SIG-M5 (cell line): ENCODE measurements around the gene TMEM178B.
"Not testable (repeated sequence)": the region's sequence is repeated elsewhere in the genome, so short reads cannot be mapped to it uniquely, and the experiment has no call there.

Experiments used
- DNase-seq: peaks from one replicate; lab custom pipeline; 2025; lab: John Stamatoyannopoulos, UW

TMEM178B gene

GRCh38 chr7:141393056-141393455 lies 319.2 kb downstream of the TMEM178B start:
- DNase-seq: no peak

DNA sequence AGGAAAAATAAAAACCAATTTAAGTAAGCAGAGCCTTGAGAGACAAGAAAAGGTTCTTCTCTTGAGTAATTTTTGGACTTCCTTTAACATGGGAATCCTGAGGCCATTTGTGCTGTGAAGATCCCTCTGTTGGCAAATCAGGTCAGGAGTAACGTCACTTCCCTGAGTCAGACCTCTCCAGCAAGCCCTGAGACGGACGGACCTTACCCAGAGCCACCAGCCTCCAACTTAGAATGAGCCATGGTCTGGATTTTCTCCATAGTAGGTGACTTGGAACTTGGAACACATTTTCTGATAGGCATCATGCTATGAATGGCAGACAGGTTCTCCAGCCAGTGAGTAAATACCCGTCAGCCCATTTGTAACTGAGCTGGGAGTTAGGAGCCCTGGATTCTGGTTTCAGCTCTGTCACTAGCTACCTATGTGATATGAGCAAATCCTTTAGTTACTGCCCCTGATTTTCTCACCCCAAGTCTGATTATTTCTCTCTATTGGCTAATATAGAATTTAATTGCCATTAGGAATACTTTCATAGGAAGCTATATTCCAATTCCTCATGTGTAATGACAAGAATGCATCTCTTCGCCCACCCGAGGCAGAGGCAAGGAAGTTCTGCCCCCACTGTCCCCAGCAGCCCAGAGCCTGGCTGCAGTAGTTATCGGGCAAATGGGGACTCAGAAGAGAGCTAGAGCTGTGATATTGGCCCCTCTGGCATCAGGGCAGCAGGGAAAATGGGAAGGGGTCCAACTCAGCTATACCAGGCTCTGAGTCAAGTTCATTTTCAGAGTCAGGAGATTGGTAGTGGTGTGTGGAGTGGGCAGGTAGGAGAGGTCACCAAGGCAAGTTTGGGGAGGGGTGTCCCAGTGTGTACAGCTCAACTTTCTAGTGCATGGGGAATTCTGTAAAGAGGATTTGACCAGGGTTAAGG lies 323.6 kb downstream of the TMEM178B start:
- DNase-seq: no peak

DNA sequence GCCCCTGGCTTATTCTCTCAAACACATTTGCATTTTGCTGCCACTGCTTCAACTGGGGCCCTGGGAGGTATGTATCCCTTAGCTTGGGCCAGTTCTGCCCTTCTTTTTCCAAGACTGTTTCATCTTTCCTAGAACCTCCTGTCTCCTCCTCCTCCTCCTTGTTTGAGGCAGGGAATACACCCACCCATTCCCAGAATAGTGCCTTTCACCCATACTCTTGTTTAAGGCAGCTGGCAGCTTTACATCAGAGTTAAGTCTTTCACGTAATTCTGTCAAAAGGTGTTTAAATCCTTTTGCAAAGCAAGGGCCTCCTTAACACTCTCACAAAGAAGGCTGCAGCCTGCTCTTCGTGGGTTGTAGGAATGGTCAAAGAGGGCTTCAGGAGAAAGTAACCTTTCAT lies 326.5 kb downstream of the TMEM178B start:
- no peak for DNase-seq

DNA sequence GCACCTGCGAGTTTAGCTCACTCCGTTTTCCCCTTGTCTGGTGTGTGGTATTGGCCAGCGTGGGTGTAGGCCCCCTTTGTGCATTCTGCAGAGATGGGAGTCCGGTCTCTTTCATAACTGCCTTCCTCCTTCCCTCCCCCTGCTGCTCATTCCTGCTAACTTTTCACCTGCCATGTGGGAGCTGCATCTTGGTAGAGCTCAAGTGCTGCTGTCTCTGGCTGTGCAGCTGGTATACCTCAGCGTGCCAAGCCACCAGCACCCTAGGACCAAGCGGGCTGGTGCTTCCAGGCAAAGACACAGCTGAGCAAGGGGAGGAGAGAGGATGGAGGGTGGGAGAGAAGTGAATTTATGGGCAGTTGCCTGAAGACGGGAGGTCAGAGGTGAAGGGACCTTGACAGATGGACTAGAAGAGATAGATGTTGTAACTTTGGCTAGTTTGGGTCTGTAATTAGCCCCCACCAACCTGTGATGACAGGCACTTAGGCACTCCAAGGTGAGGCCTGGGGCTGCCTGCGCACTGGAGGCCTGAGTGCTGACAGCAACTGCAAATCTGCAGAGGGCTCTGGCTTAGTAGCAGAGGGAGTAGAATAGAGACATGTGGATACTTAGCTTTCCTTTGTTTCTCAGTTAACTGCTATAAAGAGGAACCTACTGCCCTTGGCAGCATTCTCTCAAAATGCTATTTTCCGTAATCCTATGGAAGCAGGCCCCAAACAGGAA lies 328.6 kb downstream of the TMEM178B start:
- no peak for DNase-seq

- not testable (repeated sequence) for DNase-seq
Measured at GRCh38 chr7:141403846-141404245, 330.0 kb downstream of the TMEM178B start.

- DNase-seq: no peak
Measured at GRCh38 chr7:141406347-141406746, 332.5 kb downstream of the TMEM178B start.

- no peak for DNase-seq
Measured at GRCh38 chr7:141407893-141408292, 334.0 kb downstream of the TMEM178B start.

DNA sequence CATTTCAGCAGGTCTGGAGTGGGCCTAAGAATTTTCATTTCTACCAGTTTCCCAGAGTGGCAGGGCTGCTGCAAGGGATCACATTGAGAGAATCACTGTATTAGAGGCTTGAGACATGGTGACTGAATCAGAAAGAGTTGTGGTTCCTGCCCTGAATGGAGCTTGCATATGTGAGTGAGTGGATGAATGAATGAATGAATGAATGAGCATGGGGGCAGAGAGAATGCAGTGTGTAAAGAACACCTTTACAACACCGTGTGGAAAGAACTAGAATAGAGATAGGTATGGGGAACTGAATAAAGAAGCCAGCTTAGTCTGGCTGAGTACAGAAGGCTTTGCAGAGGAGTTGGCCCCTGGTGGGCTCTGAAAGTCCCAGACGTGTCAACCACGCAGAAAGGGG lies 334.6 kb downstream of the TMEM178B start:
- no peak for DNase-seq

GRCh38 chr7:141409219-141409618 lies 335.4 kb downstream of the TMEM178B start:
- no peak for DNase-seq

DNA sequence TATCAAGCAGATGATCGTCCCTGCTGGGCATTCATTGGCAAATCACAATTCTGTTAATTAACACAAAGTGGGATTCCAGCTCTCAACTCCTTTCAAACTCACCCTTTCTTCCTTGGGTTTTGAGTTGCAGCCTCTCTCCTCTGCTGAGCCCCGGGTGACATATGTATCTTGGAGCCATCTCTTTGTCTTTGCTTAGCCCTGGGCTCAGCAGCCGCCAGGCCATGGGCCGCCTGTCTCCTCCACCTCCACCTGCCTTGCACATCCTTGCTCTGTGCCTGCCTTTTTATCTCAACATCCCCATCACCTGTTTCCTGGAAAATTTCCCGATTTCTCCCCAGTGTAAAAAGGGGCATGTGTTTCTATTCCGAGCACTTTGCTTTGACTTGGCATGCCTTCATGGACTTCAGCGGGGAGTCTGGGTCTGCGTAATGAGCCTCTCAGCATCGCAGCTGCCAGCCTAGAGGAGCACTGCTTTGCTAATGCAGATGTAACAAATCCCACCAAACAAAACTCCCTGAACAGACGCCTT lies 336.0 kb downstream of the TMEM178B start:
- DNase-seq: no peak

- DNase-seq: no peak
Measured at GRCh38 chr7:141410353-141411000, 336.6 kb downstream of the TMEM178B start.

DNA sequence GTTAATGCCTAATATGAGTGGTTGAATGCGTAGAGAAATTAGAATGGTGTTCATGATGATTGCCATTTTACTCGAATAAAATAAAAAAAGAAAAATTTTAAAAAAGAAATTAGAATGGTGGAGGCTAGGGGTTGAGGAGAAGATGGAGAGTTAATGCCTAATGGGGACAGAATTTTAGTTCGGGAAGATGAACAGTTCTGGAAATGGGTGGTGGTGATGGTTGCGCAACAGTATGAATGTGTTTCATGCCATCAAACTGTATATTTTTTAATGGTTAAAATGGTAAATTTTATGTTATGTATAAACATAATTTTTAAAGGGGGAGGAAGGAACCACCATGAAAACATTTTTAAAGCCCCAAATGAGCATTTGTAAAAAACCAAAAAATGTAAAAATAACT lies 337.3 kb downstream of the TMEM178B start:
- no peak for DNase-seq

DNA sequence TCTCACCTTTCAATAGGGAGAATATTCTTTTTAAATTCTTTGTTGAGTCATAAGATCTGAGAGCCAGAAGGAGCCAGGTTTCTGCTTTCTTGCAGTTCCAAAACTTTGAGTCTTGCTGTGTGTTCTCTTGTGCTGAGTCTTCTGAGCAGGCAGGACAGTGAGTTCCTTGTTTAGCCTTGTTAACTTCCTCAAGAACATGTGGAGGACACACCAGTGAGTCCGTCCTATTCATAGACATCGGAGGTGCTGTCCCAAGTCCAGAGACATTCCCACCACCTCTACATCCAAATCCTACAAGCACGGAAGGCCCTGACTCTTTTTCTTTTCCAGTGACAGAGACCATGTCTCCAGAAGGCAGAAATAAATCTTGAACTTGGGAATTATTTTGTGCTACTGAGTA lies 342.1 kb downstream of the TMEM178B start:
- no peak for DNase-seq

DNA sequence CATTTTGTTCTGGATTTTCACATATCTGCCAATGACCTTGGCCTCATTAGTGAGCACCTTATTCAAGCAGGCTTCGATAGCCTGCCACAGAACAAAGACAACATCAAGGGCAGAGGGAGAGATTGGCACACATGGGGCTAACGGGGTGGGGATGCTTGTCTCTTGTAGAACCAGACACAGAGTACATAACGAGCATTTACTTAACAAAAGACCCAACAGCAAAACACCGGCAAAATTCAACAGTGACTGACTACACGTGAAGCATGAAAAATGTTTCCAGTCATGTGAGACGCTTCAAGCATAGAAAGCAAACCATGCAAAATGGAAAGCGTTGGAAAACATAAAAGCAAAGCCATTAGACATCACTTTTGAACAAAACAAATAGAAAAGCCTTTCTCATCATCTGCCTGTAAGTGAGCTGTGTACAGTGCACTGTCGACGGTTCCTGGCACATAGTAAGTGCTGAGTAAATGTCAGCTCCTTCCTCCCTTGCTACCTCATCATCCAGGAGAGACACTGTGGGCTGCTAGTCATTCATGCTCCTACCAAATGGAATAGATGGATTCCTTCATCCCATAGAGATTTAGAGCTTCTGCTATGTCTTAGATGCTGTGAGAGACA lies 342.9 kb downstream of the TMEM178B start:
- DNase-seq: no peak

- DNase-seq: no peak
Measured at GRCh38 chr7:141417506-141417905, 343.6 kb downstream of the TMEM178B start.

DNA sequence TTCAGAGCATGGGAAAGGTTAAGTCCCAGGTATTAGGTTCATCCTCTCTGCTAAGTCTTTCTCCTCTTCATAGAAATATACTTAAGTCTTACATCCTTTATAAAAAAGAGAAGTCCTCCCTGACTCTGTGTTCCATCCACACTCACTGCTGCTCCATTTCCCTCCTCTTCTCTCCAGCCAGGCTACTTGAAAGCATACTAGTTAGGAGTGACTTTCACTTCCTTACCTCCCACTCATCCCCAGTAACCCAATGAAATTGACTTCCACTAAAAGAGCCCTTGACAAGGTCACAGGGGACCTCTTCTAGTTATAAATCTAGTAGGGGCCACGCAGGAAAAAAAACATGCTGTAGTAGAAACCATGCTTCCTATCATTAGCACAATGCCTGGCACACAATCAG lies 344.2 kb downstream of the TMEM178B start:
- no peak for DNase-seq

- DNase-seq: no peak
Measured at GRCh38 chr7:141421306-141421705, 347.4 kb downstream of the TMEM178B start.

- no peak for DNase-seq
Measured at GRCh38 chr7:141427134-141427533, 353.3 kb downstream of the TMEM178B start.

DNA sequence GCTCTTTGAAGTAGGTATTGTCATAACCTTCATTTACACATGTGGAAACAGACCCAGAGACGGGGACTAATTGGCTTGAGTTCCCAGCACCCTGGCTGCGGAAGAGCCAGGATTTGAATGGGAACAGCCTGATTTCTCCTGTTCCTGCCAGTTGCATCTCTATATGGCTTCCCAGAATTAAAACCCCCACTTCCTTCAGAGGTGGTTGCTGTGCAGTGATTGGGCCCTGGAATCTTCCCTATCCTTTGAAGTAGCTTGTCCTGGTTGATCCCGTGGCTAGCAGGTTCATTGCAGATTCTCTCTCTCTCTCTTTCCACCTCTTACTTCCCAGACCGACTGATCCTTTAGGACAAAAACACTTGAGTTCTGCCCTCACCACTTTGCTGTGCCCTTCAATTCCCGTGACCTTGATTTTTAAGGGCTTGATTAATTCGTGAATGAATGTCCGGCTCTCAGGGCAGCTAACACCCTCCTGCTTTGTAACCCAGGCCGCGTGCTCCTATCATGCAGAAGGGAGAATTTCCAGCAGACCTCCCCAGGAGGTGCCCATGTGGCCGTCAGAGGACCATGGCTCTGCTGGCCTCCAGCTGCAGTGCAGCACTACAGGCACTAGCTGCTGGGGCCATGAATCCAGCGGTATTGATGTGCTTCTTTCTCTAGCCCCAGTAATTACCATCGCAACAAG lies 356.7 kb downstream of the TMEM178B start:
- DNase-seq: no peak

DNA sequence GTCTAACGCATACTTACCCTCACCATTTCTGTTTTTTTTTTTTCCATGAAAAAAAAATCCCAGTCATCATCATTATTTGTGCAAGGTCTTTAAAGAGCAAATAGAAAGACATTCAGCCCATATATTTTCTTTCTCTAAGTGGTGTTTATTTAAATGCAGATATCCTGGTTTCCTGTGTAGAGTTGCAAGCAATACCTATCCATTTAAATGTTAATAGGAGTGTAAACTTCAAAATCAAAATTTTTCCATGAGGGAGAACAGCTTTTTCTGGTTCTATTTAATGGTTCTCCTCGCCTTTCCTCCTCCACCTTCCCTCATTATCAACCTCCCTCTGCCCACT lies 357.2 kb downstream of the TMEM178B start:
- no peak for DNase-seq

GRCh38 chr7:141431711-141432110 lies 357.8 kb downstream of the TMEM178B start:
- DNase-seq: no peak

- no peak for DNase-seq
Measured at GRCh38 chr7:141433698-141434097, 359.8 kb downstream of the TMEM178B start.
